Measurements from ENCODE around the gene MTHFSD. TPM values are rescaled to one million over a fixed set of nuclear protein-coding genes. Genes with fewer than 3 reads are reported as not detected.

Gene MTHFSD
- total and polyA plus RNA-seq, 2 of the 8 experiments (the other 6 are each of a cell fraction or from before 2014, with no cell fraction given), result 7.1 to 9.8 TPM

GRCh38 chr16:86547286-86547685 lies 7.7 kb downstream of the MTHFSD start (continued):
- no peak for TF ChIP-seq BCL11A (IDR thresholded peaks at IDR 0.05; ENCODE audit: low read depth in 2 of 2, low read length in 2 of 2)

Data from H1 (cell line).